GM19351 (cell line): ENCODE data around the gene DPH2.
A peak's percentile ranks its signal among the peaks of the same experiment; 100 is the strongest.

Source experiments
- ATAC-seq: cut with Tn5 transposase; IDR thresholded peaks from one replicate; pipeline ENCODE4 v1.9.1; 2021; ENCODE audit warnings: mild to moderate bottlenecking, moderate library complexity; ENCODE audit not compliant: unreplicated experiment

DPH2 gene

GRCh38 chr1:43963890-43964289, 5.9 kb upstream of the DPH2 start:
- ATAC-seq: no peak

GRCh38 chr1:43965316-43965715, 4.5 kb upstream of the DPH2 start:
- ATAC-seq: no peak

- ATAC-seq: no peak
Measured at GRCh38 chr1:43968348-43968948, 1.4 kb upstream of the DPH2 start.

GRCh38 chr1:43969416-43969745, 429 bp upstream of the DPH2 start:
- no peak for ATAC-seq

- ATAC-seq: no peak
Measured at GRCh38 chr1:43970502-43970901, 692 bp downstream of the DPH2 start.

GRCh38 chr1:43970911-43971310, 1.1 kb downstream of the DPH2 start:
- no peak for ATAC-seq

GRCh38 chr1:43971336-43971980, 1.6 kb downstream of the DPH2 start:
- ATAC-seq: no peak

GRCh38 chr1:43973981-43974442, 4.2 kb downstream of the DPH2 start:
- ATAC-seq: no peak

- ATAC-seq: peak; percentile 61
Measured at GRCh38 chr1:43974443-43975248, 4.8 kb downstream of the DPH2 start, which contains the start of gene ATP6V0B. Gene ATP6V0B (plus strand): TSS chr1:43974960. CDS start chr1:43975041, 81 bp downstream.

- ATAC-seq: no peak
Measured at GRCh38 chr1:43975249-43975961, 5.6 kb downstream of the DPH2 start.

GRCh38 chr1:43976045-43976444, 6.2 kb downstream of the DPH2 start:
- ATAC-seq: no peak

GRCh38 chr1:43976890-43977289, 7.1 kb downstream of the DPH2 start:
- no peak for ATAC-seq

- ATAC-seq: no peak
Measured at GRCh38 chr1:43977376-43978263, 7.8 kb downstream of the DPH2 start.

GRCh38 chr1:43978264-43978550, 8.4 kb downstream of the DPH2 start:
- no peak for ATAC-seq

- no peak for ATAC-seq
Measured at GRCh38 chr1:43978551-43979260, 8.9 kb downstream of the DPH2 start, which contains the start of gene B4GALT2. Gene B4GALT2 (plus strand): TSS chr1:43979210. CDS start chr1:43981161, 1,951 bp downstream.

- ATAC-seq: no peak
Measured at GRCh38 chr1:43979261-43979527, 9.4 kb downstream of the DPH2 start.

- no peak for ATAC-seq
Measured at GRCh38 chr1:43979528-43980254, 9.9 kb downstream of the DPH2 start.

GRCh38 chr1:43980255-43981134, 10.7 kb downstream of the DPH2 start:
- no peak for ATAC-seq

- ATAC-seq: no peak
Measured at GRCh38 chr1:43981135-43981491, 11.3 kb downstream of the DPH2 start.
